BE2C (cell line): ENCODE measurements around the gene CYP8B1.
A peak's percentile ranks its signal among the peaks of the same experiment; 100 is the strongest.

Source experiments
- DNase-seq: peaks from one replicate; pipeline ENCODE4 v3.0.0-alpha.2; 2020
- H3K27me3 ChIP-seq: fragments of 250-450 bp; sonication (Bioruptor Pico); 2 replicates; pipeline ENCODE4 v1.5.1; 2020; ENCODE audit warnings: mild to moderate bottlenecking
- H3K36me3 ChIP-seq: fragments of 250-450 bp; sonication (Bioruptor Pico); 2 replicates; pipeline ENCODE4 v1.5.1; 2020; ENCODE audit warnings: mild to moderate bottlenecking
- H3K4me1 ChIP-seq: fragments of 250-450 bp; sonication (Bioruptor Pico); 2 replicates; pipeline ENCODE4 v1.5.1; 2020
- H3K4me3 ChIP-seq: 2 replicates; pipeline ENCODE4 v1.5.1; 2011; ENCODE audit warnings: low read depth, low read length
- H3K9me3 ChIP-seq: fragments of 250-450 bp; sonication (Bioruptor Pico); 2 replicates; pipeline ENCODE4 v1.5.1; 2020
- CTCF ChIP-seq: IDR thresholded peaks from 2 replicates; pipeline ENCODE4 v1.5.1; 2012; ENCODE audit warnings: mild to moderate bottlenecking, low read depth, low read length

Gene CYP8B1

GRCh38 chr3:42844815-42845214, 30.9 kb downstream of the CYP8B1 start:
- no peak for TF ChIP-seq CTCF
- no peaks in the 10 kb centered on the region for H3K36me3 ChIP-seq
- no peaks in the 10 kb centered on the region for H3K9me3 ChIP-seq
- no peak overlapping the region for H3K4me3 ChIP-seq
- no peaks in the 10 kb centered on the region for H3K27me3 ChIP-seq
- H3K4me1 ChIP-seq, result no peaks in the 10 kb centered on the region
- DNase-seq, result no peak

GRCh38 chr3:42844412-42844713, 31.3 kb downstream of the CYP8B1 start:
- Histone ChIP-seq H3K36me3 (no peaks in the 10 kb centered on the region), H3K4me3 (no peak overlapping the region), H3K27me3 (no peaks in the 10 kb centered on the region), H3K4me1 (no peaks in the 10 kb centered on the region), H3K9me3 (no peaks in the 10 kb centered on the region)
- no peak for DNase-seq
- no peak for TF ChIP-seq CTCF

- no peaks in the 10 kb centered on the region for H3K27me3 ChIP-seq
- H3K9me3 ChIP-seq, result no peaks in the 10 kb centered on the region
- no peaks in the 10 kb centered on the region for H3K4me1 ChIP-seq
- no peak for DNase-seq
- no peak for TF ChIP-seq CTCF
- no peak overlapping the region for H3K4me3 ChIP-seq
- H3K36me3 ChIP-seq, result no peaks in the 10 kb centered on the region
Measured at GRCh38 chr3:42843713-42844411, 31.8 kb downstream of the CYP8B1 start.

- no peak for DNase-seq
- no peaks in the 10 kb centered on the region for H3K4me1 ChIP-seq
- no peaks in the 10 kb centered on the region for H3K36me3 ChIP-seq
- H3K4me3 ChIP-seq, result no peak overlapping the region
- TF ChIP-seq CTCF, result no peak
- no peaks in the 10 kb centered on the region for H3K27me3 ChIP-seq
- H3K9me3 ChIP-seq, result no peaks in the 10 kb centered on the region
Measured at GRCh38 chr3:42841332-42841731, 34.3 kb downstream of the CYP8B1 start.

GRCh38 chr3:42839616-42840015, 36.1 kb downstream of the CYP8B1 start:
- Histone ChIP-seq H3K36me3 (no peaks in the 10 kb centered on the region), H3K27me3 (no peaks in the 10 kb centered on the region), H3K9me3 (no peaks in the 10 kb centered on the region), H3K4me3 (peak overlapping the region; percentile 8; the same call in 1 of the 2 replicates), H3K4me1 (no peaks in the 10 kb centered on the region)
- peak; percentile 61 for TF ChIP-seq CTCF
- peak; percentile 38 for DNase-seq

- no peak for DNase-seq
- no peaks in the 10 kb centered on the region for H3K36me3 ChIP-seq
Measured at GRCh38 chr3:42838571-42838970, 37.1 kb downstream of the CYP8B1 start.

More at GRCh38 chr3:42838571-42838970, 37.1 kb downstream of the CYP8B1 start:
- H3K4me3 ChIP-seq, result no peak overlapping the region
- H3K9me3 ChIP-seq, result no peaks in the 10 kb centered on the region
- H3K27me3 ChIP-seq, result no peaks in the 10 kb centered on the region
- no peak for TF ChIP-seq CTCF
- H3K4me1 ChIP-seq, result no peaks in the 10 kb centered on the region
